Epithelial cell of proximal tubule (primary cell): ENCODE measurements around the gene MBP. TPM values are rescaled to one million over a fixed set of nuclear protein-coding genes. Genes with fewer than 3 reads are reported as not detected.

ENCODE experiments used
- DNase-seq: peaks from one replicate; pipeline ENCODE4 v3.0.0-alpha.2; 2011; ENCODE audit warnings: low read depth
- H3K4me3 ChIP-seq: 2 replicates; pipeline ENCODE4 v1.5.1; 2011; ENCODE audit warnings: low read depth, mild to moderate bottlenecking, low read length
- CTCF ChIP-seq: conservative IDR thresholded peaks from 2 replicates; pipeline ENCODE4 v1.5.1; 2012; ENCODE audit warnings: low read depth, mild to moderate bottlenecking, low read length
- total RNA-seq: library from RNA; depleted of rRNA; stranded (reverse); fragments of >200 nt; gene quantifications from 2 replicates; pipeline ENCODE4 v1.2.3, GENCODE V29; 2015

Gene MBP
- total RNA-seq, 1 donor from 2014 or later = 19.1 TPM

- DNase-seq = no peak
- no peak for TF ChIP-seq CTCF
- no peak overlapping the region for H3K4me3 ChIP-seq
Measured at GRCh38 chr18:77090546-77091174, 41.9 kb downstream of the MBP start.

GRCh38 chr18:77089723-77090285, 42.8 kb downstream of the MBP start:
- DNase-seq = no peak
- H3K4me3 ChIP-seq = no peak overlapping the region
- TF ChIP-seq CTCF = no peak

- DNase-seq = no peak
- H3K4me3 ChIP-seq = no peak overlapping the region
- TF ChIP-seq CTCF = no peak
Measured at GRCh38 chr18:77088963-77089722, 43.4 kb downstream of the MBP start.

GRCh38 chr18:77087393-77088141, 45.0 kb downstream of the MBP start:
- no peak for TF ChIP-seq CTCF
- DNase-seq = no peak
- H3K4me3 ChIP-seq = no peak overlapping the region

GRCh38 chr18:77086656-77087392, 45.8 kb downstream of the MBP start:
- TF ChIP-seq CTCF = no peak
- no peak for DNase-seq
- H3K4me3 ChIP-seq = no peak overlapping the region

GRCh38 chr18:77086034-77086433, 46.5 kb downstream of the MBP start:
- TF ChIP-seq CTCF = no peak
- no peak for DNase-seq
- no peak overlapping the region for H3K4me3 ChIP-seq
